ENCODE measurements around the gene TTR. TPM values are rescaled to one million over a fixed set of nuclear protein-coding genes. Genes with fewer than 3 reads are reported as not detected.

Gene TTR
- total RNA-seq, 1 donor from 2014 or later = not detected

DNA sequence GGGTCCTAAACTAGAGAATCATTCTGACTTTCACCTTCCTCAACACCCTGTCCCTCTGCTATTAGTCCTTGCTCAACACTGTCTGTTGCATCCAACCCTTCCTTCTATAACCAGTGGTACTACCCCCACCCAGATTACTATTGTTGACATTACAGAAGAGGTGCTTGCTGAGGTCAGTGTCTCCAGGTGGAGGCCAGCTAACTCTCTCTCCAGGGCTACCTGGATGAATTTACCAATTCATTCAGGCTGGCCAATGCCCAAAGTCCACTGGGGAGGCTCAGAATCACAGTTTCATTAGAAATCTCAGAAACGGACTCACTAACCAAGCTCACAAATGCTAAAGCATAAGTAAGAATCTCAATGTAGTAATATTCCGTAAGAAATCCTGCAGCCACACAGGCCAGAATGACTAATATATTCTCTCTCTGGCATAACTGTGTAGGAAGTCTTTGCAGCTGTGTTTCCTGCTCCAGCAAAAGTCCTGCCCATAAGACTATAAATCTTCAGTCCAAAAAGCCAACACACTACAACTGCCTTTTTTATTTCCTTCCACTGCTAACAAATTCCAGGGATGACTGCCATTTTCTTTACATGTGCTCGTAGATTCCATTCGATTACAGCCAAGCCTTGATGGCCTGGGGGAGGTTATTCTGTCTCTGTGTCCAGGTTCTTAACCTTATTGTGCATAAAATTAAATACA is 10.0 kb upstream of the TTR start:
- Histone ChIP-seq H3K36me3 (ENCODE audit: control insufficient read depth, insufficient read depth, low read length) (no peaks in the 10 kb centered on the region), H3K4me3 (ENCODE audit: low read depth, low read length) (no peak overlapping the region), H3K27me3 (ENCODE audit: control insufficient read depth, insufficient read depth, low read length) (no peaks in the 10 kb centered on the region)
- TF ChIP-seq, protein P1, sequence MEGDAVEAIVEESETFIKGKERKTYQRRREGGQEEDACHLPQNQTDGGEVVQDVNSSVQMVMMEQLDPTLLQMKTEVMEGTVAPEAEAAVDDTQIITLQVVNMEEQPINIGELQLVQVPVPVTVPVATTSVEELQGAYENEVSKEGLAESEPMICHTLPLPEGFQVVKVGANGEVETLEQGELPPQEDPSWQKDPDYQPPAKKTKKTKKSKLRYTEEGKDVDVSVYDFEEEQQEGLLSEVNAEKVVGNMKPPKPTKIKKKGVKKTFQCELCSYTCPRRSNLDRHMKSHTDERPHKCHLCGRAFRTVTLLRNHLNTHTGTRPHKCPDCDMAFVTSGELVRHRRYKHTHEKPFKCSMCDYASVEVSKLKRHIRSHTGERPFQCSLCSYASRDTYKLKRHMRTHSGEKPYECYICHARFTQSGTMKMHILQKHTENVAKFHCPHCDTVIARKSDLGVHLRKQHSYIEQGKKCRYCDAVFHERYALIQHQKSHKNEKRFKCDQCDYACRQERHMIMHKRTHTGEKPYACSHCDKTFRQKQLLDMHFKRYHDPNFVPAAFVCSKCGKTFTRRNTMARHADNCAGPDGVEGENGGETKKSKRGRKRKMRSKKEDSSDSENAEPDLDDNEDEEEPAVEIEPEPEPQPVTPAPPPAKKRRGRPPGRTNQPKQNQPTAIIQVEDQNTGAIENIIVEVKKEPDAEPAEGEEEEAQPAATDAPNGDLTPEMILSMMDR (IDR thresholded peaks at IDR 0.05; ENCODE audit: insufficient read depth, low read length, severe bottlenecking) = no peak
- FAIRE-seq = no peak
- peak; percentile 10 for DNase-seq (ENCODE audit: low read depth)

DNA sequence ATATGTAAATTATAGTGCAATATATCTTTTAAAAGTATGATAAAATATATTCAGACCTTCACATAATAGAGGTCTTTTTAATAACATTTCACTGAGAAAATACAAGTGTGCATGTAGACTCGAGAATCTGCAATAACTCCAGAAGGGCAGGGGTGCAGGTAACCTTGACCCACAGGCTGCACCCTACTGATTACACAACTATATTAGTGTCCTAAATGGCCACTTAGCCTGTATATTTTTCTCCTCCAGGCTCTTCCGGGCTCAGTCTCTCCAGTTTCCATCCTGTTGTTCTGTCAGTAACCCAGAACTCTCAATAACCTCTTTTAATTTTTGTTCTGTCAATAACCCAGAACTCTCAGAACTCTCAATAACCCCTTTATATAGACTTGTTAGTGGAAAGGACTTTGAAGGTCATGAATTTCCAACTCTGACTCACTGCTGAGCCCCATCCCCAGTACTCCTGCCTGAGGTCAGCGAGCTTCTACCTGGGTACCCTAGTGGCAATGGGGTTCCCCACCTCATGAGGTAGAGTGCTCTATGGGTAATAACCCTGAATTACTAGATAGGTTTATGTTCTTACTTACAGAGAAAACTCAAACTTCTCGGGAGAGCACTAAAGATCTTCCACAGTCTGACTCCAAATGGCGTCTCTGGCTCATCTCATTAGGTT is 8.4 kb upstream of the TTR start:
- FAIRE-seq (no peak), DNase-seq (ENCODE audit: low read depth) (no peak)
- no peak overlapping the region for H3K4me3 ChIP-seq (ENCODE audit: low read depth, low read length)
- no peaks in the 10 kb centered on the region for H3K36me3 ChIP-seq (ENCODE audit: control insufficient read depth, insufficient read depth, low read length)
- H3K27me3 ChIP-seq (ENCODE audit: control insufficient read depth, insufficient read depth, low read length) = no peaks in the 10 kb centered on the region
- TF ChIP-seq, protein P1 (IDR thresholded peaks at IDR 0.05; ENCODE audit: insufficient read depth, low read length, severe bottlenecking) = no peak

DNA sequence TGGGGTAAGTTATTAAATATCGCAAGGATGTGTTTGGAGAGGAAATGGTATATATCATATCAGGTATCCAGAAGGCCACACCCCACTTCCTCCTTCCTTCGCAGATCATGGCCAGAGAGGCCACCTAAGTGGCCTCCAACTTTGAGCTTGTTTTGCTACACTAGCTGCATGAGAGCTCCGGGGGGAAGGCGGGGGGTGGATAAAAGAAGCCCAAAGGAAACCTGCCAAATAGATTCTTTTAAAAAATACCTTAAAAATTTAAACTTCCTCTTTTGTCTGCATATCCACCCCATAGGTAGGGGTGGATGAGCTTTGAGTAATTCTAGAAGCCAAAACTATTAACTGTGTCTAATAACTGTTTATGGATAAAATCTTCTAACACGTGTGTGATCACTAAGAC is 5.7 kb upstream of the TTR start:
- FAIRE-seq (no peak), DNase-seq (ENCODE audit: low read depth) (no peak)
- Histone ChIP-seq H3K27me3 (ENCODE audit: control insufficient read depth, insufficient read depth, low read length) (no peaks in the 10 kb centered on the region), H3K4me3 (ENCODE audit: low read depth, low read length) (no peak overlapping the region), H3K36me3 (ENCODE audit: control insufficient read depth, insufficient read depth, low read length) (no peaks in the 10 kb centered on the region)
- TF ChIP-seq, protein P1 (IDR thresholded peaks at IDR 0.05; ENCODE audit: insufficient read depth, low read length, severe bottlenecking) = no peak

DNA sequence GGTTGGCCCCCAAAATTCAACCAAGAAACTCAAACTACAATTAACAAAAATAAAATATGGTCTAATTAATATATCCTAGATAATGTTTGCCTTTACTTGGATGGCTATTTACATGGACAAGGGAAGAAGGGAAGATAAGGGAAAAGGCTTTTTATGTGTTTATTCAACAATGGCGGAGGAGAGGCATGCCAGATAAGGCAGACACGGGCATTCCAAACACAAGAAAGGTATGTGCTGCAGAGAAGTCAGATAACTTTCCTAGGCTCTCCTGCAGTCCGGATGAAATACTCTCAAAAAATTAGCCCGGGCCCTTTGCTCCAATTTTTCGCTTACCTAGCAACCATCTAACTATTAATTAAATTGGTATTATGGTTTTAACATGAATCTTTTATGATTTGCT is 5.1 kb upstream of the TTR start:
- DNase-seq (ENCODE audit: low read depth) (no peak), FAIRE-seq (no peak)
- TF ChIP-seq, protein P1 (IDR thresholded peaks at IDR 0.05; ENCODE audit: insufficient read depth, low read length, severe bottlenecking) = no peak
- Histone ChIP-seq H3K36me3 (ENCODE audit: control insufficient read depth, insufficient read depth, low read length) (no peaks in the 10 kb centered on the region), H3K4me3 (ENCODE audit: low read depth, low read length) (no peak overlapping the region), H3K27me3 (ENCODE audit: control insufficient read depth, insufficient read depth, low read length) (no peaks in the 10 kb centered on the region)

DNA sequence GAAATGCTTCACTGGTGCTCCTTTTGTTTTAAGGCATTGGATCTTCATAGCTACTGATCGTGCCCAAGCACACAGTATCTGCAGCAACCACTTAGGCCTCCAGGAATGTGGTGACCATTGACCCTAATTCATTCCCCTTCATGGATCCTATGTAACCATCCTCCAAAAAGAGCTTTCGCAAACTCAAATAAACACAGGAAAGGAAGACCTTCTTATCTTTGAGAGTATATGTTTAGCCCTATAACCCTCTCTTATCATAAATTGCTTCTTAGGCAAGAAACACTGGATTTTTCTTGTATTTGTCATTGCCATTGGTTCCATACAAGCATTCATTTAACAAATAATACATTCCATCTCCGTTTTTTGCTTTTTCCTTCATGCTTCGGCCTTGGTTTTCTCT is 4.1 kb upstream of the TTR start:
- Histone ChIP-seq H3K36me3 (ENCODE audit: control insufficient read depth, insufficient read depth, low read length) (no peaks in the 10 kb centered on the region), H3K27me3 (ENCODE audit: control insufficient read depth, insufficient read depth, low read length) (no peaks in the 10 kb centered on the region), H3K4me3 (ENCODE audit: low read depth, low read length) (no peak overlapping the region)
- DNase-seq (ENCODE audit: low read depth) (no peak), FAIRE-seq (no peak)
- TF ChIP-seq, protein P1 (IDR thresholded peaks at IDR 0.05; ENCODE audit: insufficient read depth, low read length, severe bottlenecking) = no peak
